ENCODE measurements around the gene BTRC. TPM values are rescaled to one million over a fixed set of nuclear protein-coding genes. Genes with fewer than 3 reads are reported as not detected.
A peak's percentile ranks its signal among the peaks of the same experiment; 100 is the strongest.

Gene BTRC
- total and polyA plus RNA-seq, 10 of the 15 experiments (the other 5 are each of a cell fraction or from before 2014, with no cell fraction given), result 2.2 to 18.6 (median 8.6) TPM

GRCh38 chr10:101467286-101467770, 113.4 kb downstream of the BTRC start (continued):
- TF ChIP-seq CTCF (IDR thresholded peaks at IDR 0.05 in 2 of 3, conservative IDR thresholded peaks at IDR 0.05 in 1 of 3; ENCODE audit: control insufficient read depth in 2 of 3, extremely low read depth in 1 of 3, insufficient read depth in 1 of 3, low read depth in 3 of 3, low read length in 3 of 3), result peak; percentile 81 to 91 (median 81)
- no peak for TF ChIP-seq RELA (IDR thresholded peaks at IDR 0.05; ENCODE audit: borderline replicate concordance, partially characterized antibody)
- TF ChIP-seq JUNB (IDR thresholded peaks at IDR 0.05), result peak; percentile 39
- TF ChIP-seq SMARCA5 (IDR thresholded peaks at IDR 0.05), result 0 out of 2 replicates have a peak, but pooled peaks have one; percentile 29
- no peak for TF ChIP-seq BCL11A (IDR thresholded peaks at IDR 0.05; ENCODE audit: low read depth, low read length)
- peak; percentile 68 for TF ChIP-seq SMC3 (IDR thresholded peaks at IDR 0.05; ENCODE audit: borderline replicate concordance, low read length)
- no peak for TF ChIP-seq MXI1 (IDR thresholded peaks at IDR 0.05; ENCODE audit: low read depth, low read length)
- TF ChIP-seq LARP7 (IDR thresholded peaks at IDR 0.05), result no peak
- TF ChIP-seq SIN3A (IDR thresholded peaks at IDR 0.05; ENCODE audit: low read depth, low read length), result no peak

- BruUV-seq (replicated peaks), result no TSS peak
- FAIRE-seq (no peak), ATAC-seq (no peak), DNase-seq (ENCODE audit: low read depth, low spot score) (no peak)
- RAD21 ChIA-PET (ENCODE audit: unreplicated experiment), result interaction anchor here (0.9 to 2.8 kb wide), 2 partner anchors 255 to 313 kb away, joined by 3 to 24 read pairs; no protein-coding TSS in a partner anchor
- 94% methylated on average over 2 of the region's 2 CpGs for WGBS (ENCODE audit: insufficient coverage, insufficient replicate concordance, low lambda C conversion rate, missing lambda C conversion rate)
- no peak overlapping the region for H3K9ac ChIP-seq (ENCODE audit: control insufficient read depth, insufficient read depth, low read length)
- no peak overlapping the region for H2AFZ ChIP-seq (ENCODE audit: control insufficient read depth, low read depth, low read length)
- no peak overlapping the region for H3K27ac ChIP-seq (ENCODE audit: control insufficient read depth, insufficient read depth)
- no peaks in the 10 kb centered on the region for H3K4me1 ChIP-seq (ENCODE audit: control insufficient read depth, insufficient read depth, low read length)
- H3K9me3 ChIP-seq (replicated peaks; ENCODE audit: control insufficient read depth, insufficient read depth, low read length), result no peaks in the 10 kb centered on the region
- CTCF ChIA-PET, result interaction anchor here (0.7 to 5.6 kb wide), 16 partner anchors 10 to 313 kb away, joined by 3 to 56 read pairs (median 9); no protein-coding TSS in a partner anchor
- H3K4me2 ChIP-seq (ENCODE audit: control insufficient read depth, insufficient read depth), result no peak overlapping the region
- H3K79me2 ChIP-seq (ENCODE audit: control insufficient read depth, insufficient read depth, low read length), result no peaks in the 10 kb centered on the region
- intact Hi-C loops (cut with micrococcal nuclease; ENCODE audit: unreplicated experiment), result no loop called here
- H3K27me3 ChIP-seq (replicated peaks in 1 of 2; ENCODE audit: control insufficient read depth in 2 of 2, insufficient read depth in 2 of 2, low read length in 1 of 2), result no peaks in the 10 kb centered on the region
- H3K36me3 ChIP-seq (ENCODE audit: control insufficient read depth in 2 of 2, insufficient read depth in 2 of 2, low read length in 1 of 2), result no peaks in the 10 kb centered on the region
- in situ Hi-C loops (cut with MboI), result loop anchor here (10.0 kb wide), 1 partner anchor 253 kb away; no protein-coding TSS in a partner anchor
- SMC1A ChIA-PET (ENCODE audit: uncharacterized antibody, unreplicated experiment), result interaction anchor here (0.6 to 3.0 kb wide), 7 partner anchors 10 to 314 kb away, joined by 3 to 21 read pairs (median 5); no protein-coding TSS in a partner anchor
- H4K20me1 ChIP-seq (ENCODE audit: control insufficient read depth, insufficient read depth), result no peaks in the 10 kb centered on the region
- no peak overlapping the region for H3K4me3 ChIP-seq
- POLR2A ChIA-PET, result no interaction called here
- TF ChIP-seq ZNF687 (IDR thresholded peaks at IDR 0.05) (no peak), NKRF (conservative IDR thresholded peaks at IDR 0.05) (no peak), MYB (IDR thresholded peaks at IDR 0.05; ENCODE audit: borderline replicate concordance, low read depth, low read length) (no peak)
Observed at GRCh38 chr10:101468159-101468558, 114.2 kb downstream of the BTRC start.

All from GM12878 (cell line).